NB4 (cell line): Measurements from ENCODE around the gene PLCXD1.

Experiments used
- DNase-seq: peaks from one replicate; pipeline ENCODE4 v3.0.0; 2010; ENCODE audit warnings: low read depth
- H3K4me3 ChIP-seq: one replicate; pipeline ENCODE4 v1.5.1; 2011; ENCODE audit warnings: mild to moderate bottlenecking, low read depth, low read length, moderate library complexity
- CTCF ChIP-seq: IDR thresholded peaks from one replicate; pipeline ENCODE4 v1.5.1; 2012; ENCODE audit warnings: low read depth, low read length
- MAX ChIP-seq: IDR thresholded peaks from 2 replicates; pipeline ENCODE4 v1.6.1; 2011; ENCODE audit warnings: low read depth, low read length
- MYC ChIP-seq: IDR thresholded peaks from 2 replicates; pipeline ENCODE4 v1.6.1; 2011; ENCODE audit warnings: low read depth, low read length
- POLR2A ChIP-seq: IDR thresholded peaks from 2 replicates; pipeline ENCODE4 v1.6.1; 2011; ENCODE audit warnings: mild to moderate bottlenecking; ENCODE audit not compliant: insufficient read length; ENCODE audit errors: extremely low read depth

Gene PLCXD1

DNA sequence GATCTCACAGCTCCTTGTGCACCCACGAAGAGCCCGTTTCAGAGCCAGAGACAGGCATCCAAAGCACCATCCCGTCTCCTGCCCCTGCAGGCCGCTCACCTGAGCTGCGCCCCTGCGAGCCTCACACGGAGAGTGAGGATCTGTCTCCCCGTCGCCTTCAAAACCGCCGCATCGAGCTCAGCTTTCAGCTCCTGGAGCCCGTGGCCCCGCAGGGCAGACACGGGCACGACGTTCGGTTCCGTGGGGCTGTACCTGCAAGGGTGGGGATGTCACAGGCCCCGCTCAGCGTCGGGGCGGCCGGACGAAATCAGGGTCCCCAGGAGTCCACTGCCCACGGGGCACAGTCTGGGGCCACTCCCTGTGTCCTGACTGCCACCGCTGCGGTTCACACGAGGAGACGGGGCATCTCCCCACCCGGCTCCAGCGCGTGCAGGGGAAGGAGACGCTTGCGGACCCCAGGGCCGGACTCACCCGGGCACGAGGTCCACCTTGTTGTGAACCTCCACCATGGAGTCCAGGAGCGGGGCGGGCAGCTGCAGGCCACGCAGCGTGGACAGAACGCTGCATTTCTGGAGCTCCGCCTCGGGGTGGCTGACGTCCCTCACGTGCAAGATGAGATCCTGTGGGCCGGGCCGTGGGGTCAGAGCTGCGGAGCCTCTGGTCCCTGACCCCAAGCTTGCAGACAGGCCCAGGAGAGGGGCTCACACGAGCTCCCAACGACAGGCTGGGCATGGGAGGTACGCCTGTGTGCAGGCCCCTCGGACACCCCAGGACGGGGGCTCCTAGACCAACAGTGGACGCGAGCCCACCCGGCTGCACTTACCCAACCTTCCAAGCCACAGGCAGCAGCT is 26.3 kb downstream of the PLCXD1 start:
- no peak overlapping the region for H3K4me3 ChIP-seq
- no peak for DNase-seq
- TF ChIP-seq MYC (no peak), MAX (no peak), CTCF (no peak), POLR2A (no peak)

- TF ChIP-seq CTCF (no peak), POLR2A (no peak), MYC (no peak), MAX (no peak)
- H3K4me3 ChIP-seq, result no peak overlapping the region
- DNase-seq, result no peak
These were observed 27.8 kb downstream of the PLCXD1 start for GRCh38 chrX:308821-309520.

GRCh38 chrX:310621-311155 is 29.5 kb downstream of the PLCXD1 start:
- no peak for DNase-seq
- no peak overlapping the region for H3K4me3 ChIP-seq
- TF ChIP-seq CTCF (no peak), POLR2A (no peak), MAX (no peak), MYC (no peak)

GRCh38 chrX:311156-312129 is 30.3 kb downstream of the PLCXD1 start:
- TF ChIP-seq POLR2A (no peak), MYC (no peak), CTCF (no peak)
- no peak for DNase-seq
- no peak overlapping the region for H3K4me3 ChIP-seq

- no peak overlapping the region for H3K4me3 ChIP-seq
- no peak for DNase-seq
- TF ChIP-seq POLR2A (no peak), MAX (no peak), MYC (no peak), CTCF (no peak)
These were observed 31.6 kb downstream of the PLCXD1 start for GRCh38 chrX:312621-313331.
